ENCODE data around the gene TAP2. TPM values are rescaled to one million over a fixed set of nuclear protein-coding genes. Genes with fewer than 3 reads are reported as not detected.

TAP2 gene
- total and polyA plus RNA-seq, 2 experiments from 2014 or later: 4.9 to 102 TPM

- Histone ChIP-seq H2AFZ (no peak overlapping the region), H3K9me2 (ENCODE audit: insufficient read depth) (no peaks in the 10 kb centered on the region), H3K27me3 (ENCODE audit: insufficient read depth) (peaks cover 35% of the 10 kb centered on the region), H3K4me2 (no peak overlapping the region), H3F3A (replicated peaks; ENCODE audit: low read depth) (0 out of 2 replicates have a peak, but pooled peaks cover 3% of the 10 kb centered on the region), H3K27ac (ENCODE audit: low read depth) (no peak overlapping the region), H4K20me1 (replicated peaks; ENCODE audit: insufficient read depth) (no peaks in the 10 kb centered on the region), H3K79me2 (replicated peaks; ENCODE audit: insufficient read depth) (no peaks in the 10 kb centered on the region), H3K4me1 (ENCODE audit: insufficient read depth) (peaks cover 9% of the 10 kb centered on the region; the same call in 1 of the 2 replicates), H3K4me3 (no peak overlapping the region), H3K36me3 (ENCODE audit: insufficient read depth) (no peaks in the 10 kb centered on the region)
- Mint-ChIP-seq H3K27me3 (ENCODE audit: insufficient read depth, low read depth, poor library complexity) (peaks cover 36% of the 10 kb centered on the region), H3K4me1 (peaks cover 22% of the 10 kb centered on the region), H3K9me3 (no peaks in the 10 kb centered on the region), H3K27ac (no peak overlapping the region), H3K4me3 (no peak overlapping the region), H3K36me3 (ENCODE audit: low read depth) (no peaks in the 10 kb centered on the region)
- ATAC-seq (no peak), DNase-seq (ENCODE audit: low spot score) (no peak)
- TF ChIP-seq ZNF114 (CRISPR knock-in tag; IDR thresholded peaks at IDR 0.05) (no peak), CREB1 (CRISPR knock-in tag; IDR thresholded peaks at IDR 0.05; ENCODE audit: low read depth) (no peak), POLR2AphosphoS5 (IDR thresholded peaks at IDR 0.05; ENCODE audit: low read depth) (no peak), JUNB (IDR thresholded peaks at IDR 0.05; ENCODE audit: unreplicated experiment) (no peak), EZH2phosphoT487 (IDR thresholded peaks at IDR 0.05; ENCODE audit: unreplicated experiment) (no peak), ZNF462 (CRISPR knock-in tag; IDR thresholded peaks at IDR 0.05) (no peak), ETS1 (IDR thresholded peaks at IDR 0.05) (no peak), STAT1 (IDR thresholded peaks at IDR 0.05; ENCODE audit: unreplicated experiment) (no peak), ZNF331 (CRISPR knock-in tag; IDR thresholded peaks at IDR 0.05; ENCODE audit: low read depth) (no peak), CTCF (conservative IDR thresholded peaks at IDR 0.05; ENCODE audit: low read depth in 2 of 2) (no peak), NANOG (IDR thresholded peaks at IDR 0.05; ENCODE audit: borderline replicate concordance) (no peak)
Measured at GRCh38 chr6:32857156-32857891, 18.8 kb upstream of the TAP2 start.

Data from GM23338 (cell line).